Motor neuron (in vitro differentiated cells): ENCODE data around the gene ZC3H7B. TPM values are rescaled to one million over a fixed set of nuclear protein-coding genes. Genes with fewer than 3 reads are reported as not detected.

Source experiments
- ATAC-seq, 8 experiments: fragments of 200-7000 bp; cut with Tn5 transposase; replicated peaks in 6 of 8; 2 replicates each; pipeline ENCODE4 v1.8.0; 2021; ENCODE audit warnings: mild to moderate bottlenecking in 8 of 8, moderate library complexity in 8 of 8
- H3K27ac ChIP-seq, 2 donors: fragments of 250-450 bp; sonication (Bioruptor Pico); 2 replicates each; pipeline ENCODE4 v1.9.0; 2021; ENCODE audit warnings: antibody characterized with exemption in 2 of 2, mild to moderate bottlenecking in 2 of 2, moderate library complexity in 1 of 2
- H3K4me1 ChIP-seq, 2 donors: fragments of 250-450 bp; sonication (Bioruptor Pico); replicated peaks in 1 of 2; 2 replicates each; pipeline ENCODE4 v1.6.1; 2021; ENCODE audit warnings: antibody characterized with exemption in 2 of 2, mild to moderate bottlenecking in 2 of 2, moderate library complexity in 1 of 2
- H3K4me3 ChIP-seq, 5 donors: fragments of 250-450 bp; sonication (Bioruptor Pico); 2 replicates each; pipeline ENCODE4 v1.9.0; 2021; ENCODE audit warnings: antibody characterized with exemption in 5 of 5, mild to moderate bottlenecking in 5 of 5, moderate library complexity in 4 of 5
- WGBS, 10 experiments: fragments of 450-650 bp; shearing (Covaris generic); methylation state at CpG; one replicate each; pipeline ENCODE4 v1.0.0; 2022; 5-methylcytosine and 5-hydroxymethylcytosine counted together
- in situ Hi-C, 9 experiments: fragments of 400-800 bp; cut with MboI; loops; one replicate each; pipeline ENCODE4 v1.15.0; 2021; ENCODE audit warnings: low sequenced_read_pairs in 9 of 9, low pct_unique_long_range_greater_than_20kb in 2 of 9; ENCODE audit not compliant: unreplicated experiment in 9 of 9
- total RNA-seq, 8 experiments: library from RNA; unstranded; fragments of 300-600 nt; gene quantifications; 2 replicates each; pipeline versions ENCODE4 v1.2.3 to v1.2.4, GENCODE V29; 2022

Gene ZC3H7B
- total RNA-seq, 8 experiments from 2014 or later = 28.9 to 83.0 (median 42.2) TPM

DNA sequence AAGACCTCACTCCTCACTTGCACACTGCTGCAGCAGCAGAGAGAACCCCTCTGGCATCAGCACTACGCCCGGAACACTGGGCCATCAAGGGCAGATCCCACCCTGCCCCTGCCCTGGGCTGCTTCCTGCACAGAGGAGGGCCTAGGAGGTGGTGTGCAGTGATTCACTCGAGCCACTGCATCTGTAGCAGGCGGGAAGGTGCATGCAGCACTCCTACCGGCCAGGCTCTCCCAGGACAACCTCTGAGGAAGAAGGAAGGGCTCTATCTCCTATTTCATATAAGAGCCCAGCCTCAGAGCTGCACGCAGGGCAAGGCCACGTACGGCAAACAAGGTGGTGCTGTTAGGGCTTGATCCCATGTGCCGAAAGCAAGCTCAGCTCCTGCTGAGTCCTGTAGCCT is 29.5 kb upstream of the ZC3H7B start:
- no peak overlapping the region for H3K4me3 ChIP-seq
- ATAC-seq = peak in 2 of 8 experiments; percentile 9 to 24
- in situ Hi-C loops = no loop called here
- 89 to 100% (median 92%) methylated on average over 1 to 3 of the region's 9 CpGs; no CpG with 5 or more reads in 4 of the 10 experiments for WGBS, 10 experiments
- no peak overlapping the region for H3K27ac ChIP-seq
- H3K4me1 ChIP-seq = no peaks in the 10 kb centered on the region

DNA sequence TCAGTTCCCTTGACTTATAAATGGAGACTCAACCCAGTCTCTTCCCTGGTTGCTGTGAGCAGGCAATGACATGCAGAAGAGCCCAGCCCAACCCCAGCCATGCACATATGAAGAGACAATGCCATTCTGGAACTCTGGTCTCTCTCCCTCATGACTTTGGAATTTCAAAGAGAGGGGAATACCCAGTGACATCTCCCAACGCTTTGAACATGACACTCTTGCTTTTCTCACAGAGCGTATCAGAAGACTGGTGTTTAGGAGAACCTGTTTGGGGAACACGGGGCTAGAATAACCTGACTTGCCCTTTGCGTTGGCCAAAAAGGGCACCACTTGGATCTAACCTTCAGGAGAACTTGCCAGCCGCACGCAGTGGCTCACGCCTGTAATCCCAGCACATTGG is 28.2 kb upstream of the ZC3H7B start:
- no peak overlapping the region for H3K4me3 ChIP-seq
- no peak overlapping the region for H3K27ac ChIP-seq
- WGBS, 10 experiments = 80 to 100% (median 92%) methylated on average over 2 to 6 of the region's 7 CpGs; no CpG with 5 or more reads in 1 of the 10 experiments
- ATAC-seq = peak in 2 of 8 experiments; percentile 34 to 49
- in situ Hi-C loops = no loop called here
- no peaks in the 10 kb centered on the region for H3K4me1 ChIP-seq

DNA sequence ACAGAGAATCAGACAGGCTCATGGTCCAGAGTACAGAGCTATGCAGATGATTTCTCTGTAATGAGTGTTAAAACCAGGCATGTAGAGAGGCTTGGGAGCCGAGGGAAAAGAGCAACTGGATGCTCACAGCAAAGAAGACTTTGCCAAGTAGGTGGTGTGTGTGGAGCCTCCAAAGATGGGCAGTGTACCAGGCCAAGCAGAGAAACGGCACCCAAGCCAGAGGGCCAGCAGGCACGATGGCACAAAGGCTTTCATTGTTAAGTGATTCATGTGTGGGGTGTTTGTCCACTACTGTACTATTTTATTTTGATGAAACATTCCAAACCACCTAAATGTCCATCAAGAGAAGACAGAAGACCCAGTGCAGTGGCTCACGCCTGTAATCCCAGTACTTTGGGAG is 26.5 kb upstream of the ZC3H7B start:
- no peaks in the 10 kb centered on the region for H3K4me1 ChIP-seq
- in situ Hi-C loops = no loop called here
- no peak overlapping the region for H3K27ac ChIP-seq
- H3K4me3 ChIP-seq = no peak overlapping the region
- 63 to 100% (median 86%) methylated on average over 2 to 4 of the region's 4 CpGs; no CpG with 5 or more reads in 6 of the 10 experiments for WGBS, 10 experiments
- ATAC-seq = no peak

DNA sequence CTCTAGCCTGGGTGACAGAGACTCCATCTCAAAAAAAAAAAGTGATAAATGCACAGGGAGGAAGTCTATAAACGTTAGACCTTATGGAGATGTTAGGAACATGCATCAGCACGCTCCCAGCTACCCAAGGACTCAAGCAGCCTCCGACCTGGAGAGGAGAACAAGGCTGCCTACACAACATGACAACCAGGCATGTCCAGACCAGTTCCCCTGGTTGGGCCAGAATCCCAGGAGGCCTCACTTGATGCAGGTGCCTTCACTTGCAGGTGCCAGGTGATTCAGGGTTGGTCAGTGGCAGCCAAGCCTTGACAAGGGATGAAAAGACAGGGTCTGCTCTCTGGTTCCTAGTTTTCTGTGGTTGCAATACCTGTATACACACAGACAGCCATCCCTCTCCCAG is 21.3 kb upstream of the ZC3H7B start:
- no peak overlapping the region for H3K27ac ChIP-seq
- H3K4me1 ChIP-seq = peaks cover 5 to 6% of the 10 kb centered on the region in 2 donors
- no peak overlapping the region for H3K4me3 ChIP-seq
- ATAC-seq = no peak
- WGBS, 10 experiments = 85 to 100% (median 94%) methylated on average over 1 to 3 of the region's 3 CpGs; no CpG with 5 or more reads in 5 of the 10 experiments
- in situ Hi-C loops = no loop called here

DNA sequence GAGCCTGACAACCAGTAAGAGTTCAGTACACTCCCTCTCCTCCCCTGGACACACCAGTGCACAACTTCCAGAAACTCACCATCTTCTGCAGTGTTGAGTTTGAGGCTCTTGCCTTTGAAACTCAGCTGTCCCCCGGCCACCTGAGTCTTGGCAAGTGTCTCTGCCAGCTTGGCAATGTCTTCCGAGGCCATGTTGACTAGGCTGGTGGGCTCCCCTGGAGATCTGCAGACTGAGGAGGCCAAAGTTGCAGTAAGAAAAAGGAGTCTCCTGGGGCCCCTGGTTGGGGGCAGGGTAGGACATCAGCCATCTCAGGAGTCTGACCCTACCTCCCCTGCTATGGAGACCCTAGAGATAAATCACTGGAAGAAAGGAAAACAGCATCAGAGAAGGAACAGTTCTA is 20.5 kb upstream of the ZC3H7B start:
- no peak overlapping the region for H3K27ac ChIP-seq
- in situ Hi-C loops = no loop called here
- WGBS, 10 experiments = 50 to 100% (median 100%) methylated on average over 1 to 2 of the region's 2 CpGs; no CpG with 5 or more reads in 7 of the 10 experiments

DNA sequence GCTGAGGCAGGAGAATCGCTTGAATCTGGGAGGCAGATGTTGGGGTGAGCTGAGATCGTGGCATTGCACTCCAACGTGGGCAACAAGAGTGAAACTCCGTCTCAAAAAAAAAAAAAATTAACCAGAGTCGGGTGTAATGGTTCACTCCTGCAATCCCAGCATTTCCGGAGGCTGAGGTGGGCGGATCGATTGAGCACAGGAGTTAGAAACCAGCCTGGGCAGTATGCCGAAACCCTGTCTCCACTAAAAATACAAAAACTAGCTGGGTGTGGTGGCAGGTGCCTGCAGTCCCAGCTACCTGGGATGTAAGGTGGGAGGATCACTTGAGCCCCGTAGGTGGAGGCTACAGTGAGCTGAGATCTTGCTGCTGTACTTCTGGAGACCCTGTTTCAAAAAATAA is 16.9 kb upstream of the ZC3H7B start:
- in situ Hi-C loops = no loop called here
- ATAC-seq = no peak
- H3K4me1 ChIP-seq = peaks cover 7 to 13% of the 10 kb centered on the region in 2 donors
- WGBS, 10 experiments = 81 to 100% (median 92%) methylated on average over 1 to 10 of the region's 10 CpGs; no CpG with 5 or more reads in 3 of the 10 experiments
- H3K4me3 ChIP-seq = peak overlapping the region in 3 of 5 donors; percentile 59 to 68 (median 68)
- H3K27ac ChIP-seq = no peak overlapping the region

More for the DNA sequence above, 20.5 kb upstream of the ZC3H7B start:
- Histone ChIP-seq H3K4me1 (peaks cover 7% of the 10 kb centered on the region in 2 donors), H3K4me3 (no peak overlapping the region)
- no peak for ATAC-seq

DNA sequence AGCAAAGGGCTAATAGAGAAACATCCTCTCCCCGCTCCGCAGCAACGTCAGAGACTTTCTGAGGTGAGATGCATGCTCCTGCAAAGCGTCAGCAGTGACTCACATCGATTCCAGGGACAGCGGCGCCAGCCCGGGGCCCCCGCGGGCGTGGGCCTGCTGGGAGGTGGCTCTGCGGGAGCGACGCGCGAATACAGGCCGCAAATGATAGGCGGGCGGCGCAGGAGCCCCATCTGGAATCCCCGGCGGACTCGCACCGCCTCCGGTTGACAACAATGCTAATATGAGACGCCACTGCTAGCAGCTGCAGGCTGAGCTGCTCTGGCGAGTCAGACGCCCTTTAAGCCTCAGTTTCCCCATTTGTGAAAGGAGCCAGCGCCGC is 15.9 kb upstream of the ZC3H7B start:
- peaks cover 7 to 13% of the 10 kb centered on the region in 2 donors for H3K4me1 ChIP-seq
- peak overlapping the region; percentile 50 to 68 (median 61) for H3K4me3 ChIP-seq
- peak; percentile 38 to 57 (median 49) for ATAC-seq
- in situ Hi-C loops = no loop called here
- peak overlapping the region; percentile 54 to 75 for H3K27ac ChIP-seq
- WGBS, 10 experiments = 0 to 4% (median 0%) methylated on average over 3 to 4 of the region's 30 CpGs; no CpG with 5 or more reads in 7 of the 10 experiments

DNA sequence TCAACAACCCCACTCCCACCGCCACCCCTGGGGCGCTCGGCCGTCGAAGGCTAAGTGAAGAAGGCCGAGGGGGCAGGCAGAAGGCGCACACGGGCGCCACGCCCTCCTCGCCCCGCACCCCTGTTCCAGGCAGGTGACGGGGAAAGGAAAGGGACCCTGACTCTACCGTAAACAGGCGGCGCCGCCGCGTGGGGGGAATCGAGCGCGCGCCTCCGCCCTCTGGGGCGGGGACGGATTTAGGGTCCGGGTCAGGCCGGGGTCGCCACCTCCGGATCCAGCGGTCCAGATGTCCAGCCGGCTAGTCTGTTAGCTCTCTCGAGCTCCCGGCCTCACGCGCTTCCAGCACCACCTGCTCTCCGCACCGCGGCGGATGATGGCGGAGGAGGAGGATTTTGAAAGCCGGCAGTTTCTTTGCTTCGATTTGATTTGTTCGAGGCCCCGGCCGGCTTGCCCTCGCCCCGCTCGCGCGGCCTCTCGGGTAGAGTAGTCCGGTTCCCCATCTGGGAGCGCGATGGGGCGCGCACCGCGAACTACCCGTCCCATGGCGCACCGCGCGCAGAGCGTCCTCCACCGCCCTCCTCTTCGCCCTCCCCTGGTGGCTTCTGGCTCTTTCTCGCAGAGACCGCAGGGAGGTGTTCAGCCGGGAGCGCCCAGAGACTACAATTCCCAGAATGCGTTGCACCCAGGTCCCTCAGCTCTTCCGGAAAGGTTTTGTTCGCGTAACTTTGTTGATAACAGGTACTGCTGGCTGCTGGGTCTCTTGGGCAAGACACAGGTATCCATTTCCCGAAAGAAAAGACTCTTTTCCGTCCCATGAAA is 15.3 kb upstream of the ZC3H7B start, which contains the start of gene RANGAP1:
RANGAP1 (minus strand) TSS at position 368 of the 819 bp plus-strand sequence. CDS start 5,143 bp downstream, outside the sequence.
- peak within 1 kb of the TSS; percentile 50 to 68 (median 61) for H3K4me3 ChIP-seq
- in situ Hi-C loops = no loop called here
- peak; percentile 87 to 96 (median 94) for ATAC-seq

DNA sequence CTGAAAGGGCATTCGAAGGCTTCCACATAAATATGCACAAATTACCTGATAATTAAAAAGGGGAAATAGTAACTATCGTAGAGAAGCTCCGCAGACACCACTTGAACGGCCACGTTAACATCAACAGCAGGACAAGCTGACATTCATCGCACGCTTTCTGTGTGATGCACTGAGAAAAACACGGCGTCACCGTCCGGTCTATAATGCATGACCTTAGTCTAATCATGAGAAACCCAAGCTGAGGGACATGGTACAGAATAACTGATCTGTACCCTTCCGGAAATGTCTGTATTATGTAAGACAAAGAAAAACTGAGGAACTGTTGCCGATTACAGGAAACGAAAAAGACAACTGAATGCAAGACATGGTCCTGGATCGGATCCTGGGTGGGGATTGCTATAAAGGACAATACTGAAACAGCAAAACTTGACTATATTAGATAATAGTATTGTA is 14.7 kb upstream of the ZC3H7B start:
- H3K4me1 ChIP-seq = peaks cover 7 to 13% of the 10 kb centered on the region in 2 donors
- 1 to 34% (median 5%) methylated on average over 4 to 14 of the region's 15 CpGs; no CpG with 5 or more reads in 2 of the 10 experiments for WGBS, 10 experiments
- peak overlapping the region in 1 of 2 donors; percentile 2 for H3K27ac ChIP-seq
- peak overlapping the region; percentile 47 to 68 (median 47) for H3K4me3 ChIP-seq
- peak; percentile 5 to 19 (median 14) for ATAC-seq
- in situ Hi-C loops = no loop called here

More for the DNA sequence above, 15.3 kb upstream of the ZC3H7B start, which contains the start of gene RANGAP1:
- Histone ChIP-seq H3K27ac (peak within 1 kb of the TSS; percentile 54 to 75), H3K4me1 (peaks cover 7 to 13% of the 10 kb centered on the region in 2 donors)
- WGBS, 10 experiments = 0 to 1% (median 0%) methylated on average over 1 to 16 of the region's 77 CpGs; no CpG with 5 or more reads in 3 of the 10 experiments

DNA sequence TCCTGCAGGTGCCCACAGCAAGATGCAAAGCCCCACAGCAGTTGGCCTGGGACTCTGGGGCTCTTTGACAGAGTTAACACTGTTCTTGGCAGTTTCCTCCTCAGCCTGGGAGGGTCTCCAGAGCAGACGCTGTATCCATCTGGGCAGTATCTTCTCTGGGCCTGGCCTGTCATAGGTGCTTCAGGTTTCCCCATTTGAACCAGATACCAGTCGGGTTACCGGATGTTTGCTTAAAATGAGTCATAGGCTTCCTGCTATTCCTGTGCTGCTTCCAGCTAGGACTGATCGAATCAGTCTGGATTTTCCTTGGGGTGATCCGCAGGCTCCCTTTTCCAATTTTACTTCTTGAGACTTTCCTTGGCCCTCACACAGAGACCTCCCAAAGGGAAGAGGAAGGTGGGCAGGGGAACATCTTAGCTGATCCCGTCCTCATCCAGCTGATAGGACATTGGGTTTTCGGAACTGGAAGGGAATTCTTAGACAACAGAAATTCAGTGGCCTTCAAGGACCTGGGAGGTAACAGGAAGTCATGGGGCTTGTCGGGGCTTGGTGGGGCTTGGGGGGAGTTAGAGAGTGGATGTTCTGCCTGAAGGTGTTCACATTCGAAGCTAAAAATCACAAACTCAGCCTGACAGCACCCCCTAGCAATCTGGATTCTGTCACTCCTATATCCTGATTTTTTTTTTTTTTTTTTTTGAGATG is 12.9 kb upstream of the ZC3H7B start:
- in situ Hi-C loops = no loop called here
- H3K4me1 ChIP-seq = peaks cover 7 to 13% of the 10 kb centered on the region in 2 donors
- WGBS, 10 experiments = 17 to 100% (median 58%) methylated on average over 1 to 8 of the region's 9 CpGs; no CpG with 5 or more reads in 1 of the 10 experiments
- no peak overlapping the region for H3K4me3 ChIP-seq
- H3K27ac ChIP-seq = no peak overlapping the region
- ATAC-seq = no peak

DNA sequence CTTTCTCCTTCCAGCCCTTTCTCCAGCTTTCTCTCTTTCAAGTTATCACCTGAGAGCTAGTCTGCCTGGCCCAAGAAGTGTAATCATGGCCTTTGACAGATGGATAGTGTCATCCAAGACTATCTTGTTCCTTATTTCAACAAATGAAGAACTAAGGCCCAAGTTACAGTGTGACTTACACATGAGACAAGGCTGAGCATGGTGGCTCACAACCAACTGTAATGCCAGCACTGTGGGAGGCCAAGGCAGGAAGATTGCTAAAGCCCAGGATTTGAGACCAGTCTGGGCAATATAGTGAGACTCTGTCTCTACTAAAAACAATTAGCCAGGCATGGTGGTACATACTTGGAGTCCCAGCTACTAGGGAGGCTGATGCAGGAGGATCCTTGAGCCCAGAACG is 11.7 kb upstream of the ZC3H7B start:
- Histone ChIP-seq H3K4me3 (no peak overlapping the region), H3K4me1 (peaks cover 6 to 11% of the 10 kb centered on the region in 2 donors), H3K27ac (no peak overlapping the region)
- ATAC-seq = no peak
- in situ Hi-C loops = no loop called here
- 67 to 100% (median 88%) methylated on average over 1 of the region's 1 CpG; no CpG with 5 or more reads in 7 of the 10 experiments for WGBS, 10 experiments

DNA sequence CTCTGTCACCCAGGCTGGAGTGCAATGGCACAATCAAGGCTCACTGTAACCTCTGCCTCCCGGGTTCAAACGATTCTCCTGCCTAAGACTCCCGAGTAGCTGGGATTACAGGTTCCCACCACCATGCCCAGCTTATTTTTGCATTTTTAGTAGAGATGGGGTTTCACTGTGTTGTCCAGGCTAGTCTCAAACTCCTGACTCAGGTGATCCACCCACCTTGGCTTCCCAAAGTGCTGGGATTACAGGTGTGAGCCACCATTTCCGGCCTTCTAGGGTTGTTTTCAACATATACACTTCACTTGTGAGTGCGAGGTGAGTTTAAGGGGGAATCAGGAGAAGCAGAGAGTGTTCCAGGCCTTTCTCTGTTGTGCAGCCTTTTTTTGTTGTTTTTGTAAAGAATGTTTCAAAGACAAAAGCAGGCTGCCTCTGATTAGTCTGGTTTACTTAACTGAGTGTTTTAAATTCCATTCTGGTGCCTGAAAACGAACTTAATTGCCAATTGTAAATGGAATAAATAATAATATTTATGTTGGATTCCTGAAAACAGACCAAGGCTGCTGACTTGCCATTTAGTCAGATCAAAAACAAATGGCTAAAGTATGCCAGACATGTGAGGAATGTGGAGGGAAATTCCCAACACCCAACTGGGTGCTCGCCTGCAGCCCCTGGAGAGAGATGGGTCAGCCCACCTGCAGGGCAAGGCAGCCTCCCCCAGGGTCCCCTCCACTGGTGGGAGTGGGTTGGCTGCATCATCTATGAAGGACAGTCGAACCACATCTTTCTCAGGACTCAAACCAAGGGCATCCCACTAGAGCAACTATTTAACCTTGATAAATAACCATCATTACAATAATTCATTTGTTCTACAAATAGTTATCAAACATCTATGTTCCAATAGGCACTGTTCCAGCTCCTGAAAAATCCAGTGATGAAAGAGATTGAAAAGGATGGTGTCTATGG is 10.8 kb upstream of the ZC3H7B start:
- Histone ChIP-seq H3K27ac (no peak overlapping the region), H3K4me1 (peaks cover 0 to 5% of the 10 kb centered on the region in 2 donors), H3K4me3 (no peak overlapping the region)
- ATAC-seq = peak in 1 of 8 experiments; percentile 0
- 0 to 93% (median 55%) methylated on average over 1 to 7 of the region's 8 CpGs for WGBS, 10 experiments
- in situ Hi-C loops = no loop called here
